ENCODE results near the gene TTI1. TPM values are rescaled to one million over a fixed set of nuclear protein-coding genes. Genes with fewer than 3 reads are reported as not detected.
"Not testable (repeated sequence)": the region's sequence is repeated elsewhere in the genome, so short reads cannot be mapped to it uniquely, and the experiment has no call there.

TTI1 gene
- total RNA-seq, 2 donors from 2014 or later = 33.0 to 40.5 TPM

GRCh38 chr20:37980383-37980782, 52.9 kb downstream of the TTI1 start:
- Mint-ChIP-seq H3K27me3 (no peaks in the 10 kb centered on the region), H3K27ac (no peak overlapping the region), H3K36me3 (ENCODE audit: low read depth) (peaks cover 45% of the 10 kb centered on the region), H3K4me3 (no peak overlapping the region), H3K9me3 (no peaks in the 10 kb centered on the region), H3K4me1 (peaks cover 5% of the 10 kb centered on the region)
- no peak for ATAC-seq (replicated peaks)

- no peak for ATAC-seq (replicated peaks)
- peaks cover 5% of the 10 kb centered on the region for H3K4me1 Mint-ChIP-seq
These were observed 54.0 kb downstream of the TTI1 start for GRCh38 chr20:37979021-37979985.

GRCh38 chr20:37977786-37978185, 55.5 kb downstream of the TTI1 start:
- H3K9me3 Mint-ChIP-seq = no peaks in the 10 kb centered on the region
- peaks cover 5% of the 10 kb centered on the region for H3K4me1 Mint-ChIP-seq
- H3K27me3 Mint-ChIP-seq = no peaks in the 10 kb centered on the region

More at GRCh38 chr20:37979021-37979985, 54.0 kb downstream of the TTI1 start:
- no peaks in the 10 kb centered on the region for H3K9me3 Mint-ChIP-seq
- H3K27me3 Mint-ChIP-seq = no peaks in the 10 kb centered on the region
- H3K27ac Mint-ChIP-seq = no peak overlapping the region
- no peak overlapping the region for H3K4me3 Mint-ChIP-seq
- peaks cover 34% of the 10 kb centered on the region for H3K36me3 Mint-ChIP-seq (ENCODE audit: low read depth)

GRCh38 chr20:37977338-37977737, 55.9 kb downstream of the TTI1 start:
- Mint-ChIP-seq H3K9me3 (no peaks in the 10 kb centered on the region), H3K27me3 (no peaks in the 10 kb centered on the region), H3K36me3 (ENCODE audit: low read depth) (peaks cover 16% of the 10 kb centered on the region), H3K27ac (no peak overlapping the region), H3K4me1 (peaks cover 5% of the 10 kb centered on the region), H3K4me3 (no peak overlapping the region)
- ATAC-seq (replicated peaks) = no peak

More at GRCh38 chr20:37977786-37978185, 55.5 kb downstream of the TTI1 start:
- Mint-ChIP-seq H3K27ac (no peak overlapping the region), H3K36me3 (ENCODE audit: low read depth) (peaks cover 20% of the 10 kb centered on the region), H3K4me3 (no peak overlapping the region)
- no peak for ATAC-seq (replicated peaks)

- no peak for ATAC-seq (replicated peaks)
- peaks cover 11% of the 10 kb centered on the region for H3K36me3 Mint-ChIP-seq (ENCODE audit: low read depth)
- H3K27me3 Mint-ChIP-seq = no peaks in the 10 kb centered on the region
- H3K27ac Mint-ChIP-seq = no peak overlapping the region
- no peaks in the 10 kb centered on the region for H3K9me3 Mint-ChIP-seq
- H3K4me3 Mint-ChIP-seq = no peak overlapping the region
- H3K4me1 Mint-ChIP-seq = peaks cover 5% of the 10 kb centered on the region
These were observed 56.4 kb downstream of the TTI1 start for GRCh38 chr20:37976887-37977286.

- Mint-ChIP-seq H3K4me1 (peaks cover 5% of the 10 kb centered on the region), H3K27ac (no peak overlapping the region), H3K9me3 (peaks cover 6% of the 10 kb centered on the region), H3K4me3 (no peak overlapping the region), H3K27me3 (no peaks in the 10 kb centered on the region), H3K36me3 (ENCODE audit: low read depth) (peaks cover 4% of the 10 kb centered on the region)
- no peak for ATAC-seq (replicated peaks)
These were observed 60.0 kb downstream of the TTI1 start for GRCh38 chr20:37973059-37973910.

- no peaks in the 10 kb centered on the region for H3K4me1 Mint-ChIP-seq
- no peak for ATAC-seq (replicated peaks)
- H3K27ac Mint-ChIP-seq = no peak overlapping the region
- H3K36me3 Mint-ChIP-seq (ENCODE audit: low read depth) = no peaks in the 10 kb centered on the region
- no peak overlapping the region for H3K4me3 Mint-ChIP-seq
- H3K9me3 Mint-ChIP-seq = peaks cover 6% of the 10 kb centered on the region
- no peaks in the 10 kb centered on the region for H3K27me3 Mint-ChIP-seq
These were observed 60.8 kb downstream of the TTI1 start for GRCh38 chr20:37972256-37973058.

GRCh38 chr20:37971561-37972127, 61.6 kb downstream of the TTI1 start:
- H3K4me1 Mint-ChIP-seq = no peaks in the 10 kb centered on the region
- H3K27me3 Mint-ChIP-seq = no peaks in the 10 kb centered on the region
- H3K4me3 Mint-ChIP-seq = no peak overlapping the region
- H3K9me3 Mint-ChIP-seq = peaks cover 11% of the 10 kb centered on the region
- ATAC-seq (replicated peaks) = no peak
- no peak overlapping the region for H3K27ac Mint-ChIP-seq
- H3K36me3 Mint-ChIP-seq (ENCODE audit: low read depth) = no peaks in the 10 kb centered on the region

GRCh38 chr20:37970856-37971245, 62.4 kb downstream of the TTI1 start:
- no peak overlapping the region for H3K4me3 Mint-ChIP-seq
- H3K27ac Mint-ChIP-seq = no peak overlapping the region
- H3K36me3 Mint-ChIP-seq (ENCODE audit: low read depth) = no peaks in the 10 kb centered on the region
- H3K27me3 Mint-ChIP-seq = no peaks in the 10 kb centered on the region
- peaks cover 17% of the 10 kb centered on the region for H3K9me3 Mint-ChIP-seq
- no peak for ATAC-seq (replicated peaks)
- no peaks in the 10 kb centered on the region for H3K4me1 Mint-ChIP-seq

GRCh38 chr20:37969949-37970855, 63.1 kb downstream of the TTI1 start:
- Mint-ChIP-seq H3K27me3 (no peaks in the 10 kb centered on the region), H3K36me3 (ENCODE audit: low read depth) (no peaks in the 10 kb centered on the region), H3K4me3 (no peak overlapping the region), H3K4me1 (no peaks in the 10 kb centered on the region), H3K9me3 (peaks cover 17% of the 10 kb centered on the region), H3K27ac (no peak overlapping the region)
- no peak for ATAC-seq (replicated peaks)

GRCh38 chr20:37968841-37969401, 64.3 kb downstream of the TTI1 start:
- Mint-ChIP-seq H3K27ac (no peak overlapping the region), H3K36me3 (ENCODE audit: low read depth) (no peaks in the 10 kb centered on the region), H3K4me1 (no peaks in the 10 kb centered on the region), H3K27me3 (no peaks in the 10 kb centered on the region), H3K9me3 (peaks cover 26% of the 10 kb centered on the region), H3K4me3 (no peak overlapping the region)
- ATAC-seq (replicated peaks) = no peak

- not testable (repeated sequence) for ATAC-seq (replicated peaks); H3K27ac Mint-ChIP-seq; H3K27me3 Mint-ChIP-seq; H3K4me3 Mint-ChIP-seq; H3K4me1 Mint-ChIP-seq; H3K36me3 Mint-ChIP-seq (ENCODE audit: low read depth)
- peaks cover 23% of the 10 kb centered on the region for H3K9me3 Mint-ChIP-seq
These were observed 69.8 kb downstream of the TTI1 start for GRCh38 chr20:37963483-37963882.

GRCh38 chr20:37961066-37961465, 72.2 kb downstream of the TTI1 start:
- H3K27me3 Mint-ChIP-seq = no peaks in the 10 kb centered on the region
- H3K4me1 Mint-ChIP-seq = no peaks in the 10 kb centered on the region
- H3K36me3 Mint-ChIP-seq (ENCODE audit: low read depth) = no peaks in the 10 kb centered on the region
- no peak overlapping the region for H3K4me3 Mint-ChIP-seq
- peaks cover 11% of the 10 kb centered on the region for H3K9me3 Mint-ChIP-seq
- no peak overlapping the region for H3K27ac Mint-ChIP-seq
- no peak for ATAC-seq (replicated peaks)
